Tibial nerve (tissue), 3 donors: Measurements from ENCODE around the gene MAU2.

Experiments used
- CTCF ChIP-seq, 5 experiments: fragments of 200-600 bp in 3 of 5; fragments of 450-650 bp in 2 of 5; sonication (generic) in 3 of 5; IDR thresholded peaks; one replicate each; pipeline ENCODE4 v1.5.1; 2016 to 2019; ENCODE audit warnings: antibody characterized with exemption in 5 of 5, mild to moderate bottlenecking in 3 of 5, moderate library complexity in 2 of 5
- POLR2A ChIP-seq, 2 donors: fragments of 450-650 bp; IDR thresholded peaks; one replicate each; pipeline ENCODE4 v1.6.1; 2017; ENCODE audit warnings: antibody characterized with exemption in 2 of 2, mild to moderate bottlenecking in 2 of 2, moderate library complexity in 2 of 2

GRCh38 chr19:19278315-19278714 lies 42.3 kb upstream of the MAU2 start:
- TF ChIP-seq CTCF (IDR thresholded peaks at IDR 0.05) (no peak), POLR2A (IDR thresholded peaks at IDR 0.05) (no peak)
